ENCODE results near the gene GRM4. TPM values are rescaled to one million over a fixed set of nuclear protein-coding genes. Genes with fewer than 3 reads are reported as not detected.

GRM4 gene
- total RNA-seq, 1 experiment from 2014 or later: 5.6 TPM

- no peak overlapping the region for H3K4me3 Mint-ChIP-seq
- no peak overlapping the region for H3T11ph ChIP-seq (ENCODE audit: low read length)
- no peak overlapping the region for H2BK15ac ChIP-seq (ENCODE audit: low read depth, low read length)
- no peaks in the 10 kb centered on the region for H3K23me2 ChIP-seq (ENCODE audit: insufficient read length, low read depth, low read length, poor library complexity, severe bottlenecking)
- WGBS (ENCODE audit: extremely low coverage, insufficient read length, low lambda C conversion rate): no CpG with 5 or more reads among the region's 5 CpGs
- no peaks in the 10 kb centered on the region for H3K9me3 ChIP-seq (ENCODE audit: control insufficient read depth, low read depth, low read length)
- H3K4me2 ChIP-seq (ENCODE audit: insufficient read depth, insufficient read length, low read length): no peak overlapping the region
- H3K23ac ChIP-seq (ENCODE audit: insufficient read length, low read depth, low read length): no peak overlapping the region
- no peak overlapping the region for H3K18ac ChIP-seq (ENCODE audit: insufficient read length, low read depth, low read length)
- peaks cover 4% of the 10 kb centered on the region for H3K27me3 Mint-ChIP-seq (ENCODE audit: low read depth)
- H4K20me1 ChIP-seq (ENCODE audit: control insufficient read depth, insufficient read depth, insufficient read length): no peaks in the 10 kb centered on the region
- H2BK12ac ChIP-seq (ENCODE audit: insufficient read length, low read depth, low read length): no peak overlapping the region
- no peak overlapping the region for H2BK120ac ChIP-seq (ENCODE audit: low read depth, low read length, poor library complexity, severe bottlenecking)
- H3K14ac ChIP-seq (ENCODE audit: insufficient read depth, low read length): no peak overlapping the region; the same call in 1 of the 2 replicates
- H3K79me1 ChIP-seq (ENCODE audit: insufficient read depth, low read depth, low read length, poor library complexity, severe bottlenecking): no peaks in the 10 kb centered on the region
- H3K4me1 ChIP-seq (ENCODE audit: insufficient read depth, low read length): no peaks in the 10 kb centered on the region
- H3K4me1 Mint-ChIP-seq: peaks cover 10% of the 10 kb centered on the region in 2 experiments
- no peaks in the 10 kb centered on the region for H3K9me3 Mint-ChIP-seq
- no peak overlapping the region for H2AK5ac ChIP-seq (ENCODE audit: insufficient read length, low read length)
- TF ChIP-seq, protein P1, sequence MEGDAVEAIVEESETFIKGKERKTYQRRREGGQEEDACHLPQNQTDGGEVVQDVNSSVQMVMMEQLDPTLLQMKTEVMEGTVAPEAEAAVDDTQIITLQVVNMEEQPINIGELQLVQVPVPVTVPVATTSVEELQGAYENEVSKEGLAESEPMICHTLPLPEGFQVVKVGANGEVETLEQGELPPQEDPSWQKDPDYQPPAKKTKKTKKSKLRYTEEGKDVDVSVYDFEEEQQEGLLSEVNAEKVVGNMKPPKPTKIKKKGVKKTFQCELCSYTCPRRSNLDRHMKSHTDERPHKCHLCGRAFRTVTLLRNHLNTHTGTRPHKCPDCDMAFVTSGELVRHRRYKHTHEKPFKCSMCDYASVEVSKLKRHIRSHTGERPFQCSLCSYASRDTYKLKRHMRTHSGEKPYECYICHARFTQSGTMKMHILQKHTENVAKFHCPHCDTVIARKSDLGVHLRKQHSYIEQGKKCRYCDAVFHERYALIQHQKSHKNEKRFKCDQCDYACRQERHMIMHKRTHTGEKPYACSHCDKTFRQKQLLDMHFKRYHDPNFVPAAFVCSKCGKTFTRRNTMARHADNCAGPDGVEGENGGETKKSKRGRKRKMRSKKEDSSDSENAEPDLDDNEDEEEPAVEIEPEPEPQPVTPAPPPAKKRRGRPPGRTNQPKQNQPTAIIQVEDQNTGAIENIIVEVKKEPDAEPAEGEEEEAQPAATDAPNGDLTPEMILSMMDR (conservative IDR thresholded peaks at IDR 0.05): no peak
- no peak overlapping the region for H4K8ac ChIP-seq (replicated peaks; ENCODE audit: insufficient read length, low read depth, low read length)
- H3K27me3 ChIP-seq (ENCODE audit: insufficient read depth, low read length): no peaks in the 10 kb centered on the region
- H4K91ac ChIP-seq (ENCODE audit: insufficient read length, low read depth, low read length): no peak overlapping the region
- no peak overlapping the region for H2AFZ ChIP-seq (ENCODE audit: low read length)
- no peak overlapping the region for H3K56ac ChIP-seq (ENCODE audit: insufficient read length, low read depth, low read length)
- no peak overlapping the region for H2BK5ac ChIP-seq (ENCODE audit: insufficient read length, low read length)
- H3K36me3 Mint-ChIP-seq (ENCODE audit: insufficient read depth in 1 of 3, low read depth in 3 of 3): peaks cover 0 to 3% (median 0%) of the 10 kb centered on the region in 3 experiments; a peak in 2 of 7 replicates
- H3K27ac ChIP-seq (ENCODE audit: insufficient read length, low read depth, low read length): no peak overlapping the region
- H3K4ac ChIP-seq (ENCODE audit: low read depth, low read length): no peak overlapping the region
- H3K9ac ChIP-seq (ENCODE audit: extremely low read depth, insufficient read length, low read length): no peak overlapping the region
- no peaks in the 10 kb centered on the region for H3K79me2 ChIP-seq (ENCODE audit: insufficient read depth, low read length)
- no peak for DNase-seq
- H3K27ac Mint-ChIP-seq: no peak overlapping the region
- no peak overlapping the region for H2BK20ac ChIP-seq (ENCODE audit: low read depth, low read length, poor library complexity, severe bottlenecking)
- H4K5ac ChIP-seq (ENCODE audit: insufficient read length, low read depth, low read length): no peak overlapping the region
Measured at GRCh38 chr6:34032856-34033255, 113.0 kb downstream of the GRM4 start.

All from H9 (cell line).